HPDE6-E6E7 (cell line): ENCODE measurements around the gene PTMS.

Source experiments
- DNase-seq: peaks from one replicate; pipeline ENCODE4 v3.0.0; 2011; ENCODE audit warnings: missing footprints; ENCODE audit errors: extremely low spot score

The PTMS gene

GRCh38 chr12:6771509-6772330 is 5.6 kb downstream of the PTMS start:
- DNase-seq: no peak

DNA sequence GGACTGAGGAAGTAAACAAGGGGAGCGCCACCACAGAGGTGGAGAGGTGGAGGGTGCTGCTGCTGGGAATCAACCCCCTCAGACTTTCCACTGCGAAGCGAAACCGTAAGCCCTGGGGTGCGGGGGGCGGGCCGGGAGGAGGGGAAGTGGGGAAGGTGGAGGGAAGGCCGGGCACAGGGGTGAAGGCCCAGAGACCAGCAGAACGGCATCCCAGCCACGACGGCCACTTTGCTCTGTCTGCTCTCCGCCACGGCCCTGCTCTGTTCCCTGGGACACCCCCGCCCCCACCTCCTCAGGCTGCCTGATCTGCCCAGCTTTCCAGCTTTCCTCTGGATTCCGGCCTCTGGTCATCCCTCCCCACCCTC is 6.2 kb downstream of the PTMS start, which contains the start of gene LAG3:
TSS of gene LAG3 (plus strand) at position 190 of the 365 bp plus-strand sequence. CDS start 333 bp downstream, outside the sequence.
- DNase-seq: no peak

- no peak for DNase-seq
Observed at GRCh38 chr12:6772726-6773589, 6.8 kb downstream of the PTMS start.

DNA sequence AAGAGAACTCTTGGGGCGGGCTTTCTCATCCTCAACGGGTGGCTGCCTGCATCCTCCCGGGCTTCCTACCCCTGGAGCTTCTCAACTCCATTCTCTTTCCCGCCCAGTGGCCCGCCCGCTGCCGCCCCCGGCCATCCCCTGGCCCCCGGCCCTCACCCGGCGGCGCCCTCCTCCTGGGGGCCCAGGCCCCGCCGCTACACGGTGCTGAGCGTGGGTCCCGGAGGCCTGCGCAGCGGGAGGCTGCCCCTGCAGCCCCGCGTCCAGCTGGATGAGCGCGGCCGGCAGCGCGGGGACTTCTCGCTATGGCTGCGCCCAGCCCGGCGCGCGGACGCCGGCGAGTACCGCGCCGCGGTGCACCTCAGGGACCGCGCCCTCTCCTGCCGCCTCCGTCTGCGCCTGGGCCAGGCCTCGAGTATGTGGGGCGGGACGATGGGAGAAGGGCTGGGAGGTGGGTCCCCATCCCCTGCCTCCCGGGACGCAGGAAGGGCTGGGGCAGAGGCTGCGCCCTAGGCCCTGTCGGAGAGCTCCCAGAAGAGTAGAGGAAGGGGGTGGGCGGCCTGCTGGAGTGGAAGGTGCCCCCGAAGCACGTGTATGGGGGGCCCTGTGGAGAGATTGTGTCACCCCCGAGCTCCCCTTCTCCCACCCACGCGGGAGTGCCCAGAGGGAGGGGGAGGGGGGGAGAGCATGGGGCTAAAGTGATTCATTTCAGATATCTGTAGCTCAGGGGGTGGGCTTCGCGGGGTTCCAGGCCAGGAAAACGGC is 7.6 kb downstream of the PTMS start:
- no peak for DNase-seq

- no peak for DNase-seq
Observed at GRCh38 chr12:6774499-6775062, 8.4 kb downstream of the PTMS start.

DNA sequence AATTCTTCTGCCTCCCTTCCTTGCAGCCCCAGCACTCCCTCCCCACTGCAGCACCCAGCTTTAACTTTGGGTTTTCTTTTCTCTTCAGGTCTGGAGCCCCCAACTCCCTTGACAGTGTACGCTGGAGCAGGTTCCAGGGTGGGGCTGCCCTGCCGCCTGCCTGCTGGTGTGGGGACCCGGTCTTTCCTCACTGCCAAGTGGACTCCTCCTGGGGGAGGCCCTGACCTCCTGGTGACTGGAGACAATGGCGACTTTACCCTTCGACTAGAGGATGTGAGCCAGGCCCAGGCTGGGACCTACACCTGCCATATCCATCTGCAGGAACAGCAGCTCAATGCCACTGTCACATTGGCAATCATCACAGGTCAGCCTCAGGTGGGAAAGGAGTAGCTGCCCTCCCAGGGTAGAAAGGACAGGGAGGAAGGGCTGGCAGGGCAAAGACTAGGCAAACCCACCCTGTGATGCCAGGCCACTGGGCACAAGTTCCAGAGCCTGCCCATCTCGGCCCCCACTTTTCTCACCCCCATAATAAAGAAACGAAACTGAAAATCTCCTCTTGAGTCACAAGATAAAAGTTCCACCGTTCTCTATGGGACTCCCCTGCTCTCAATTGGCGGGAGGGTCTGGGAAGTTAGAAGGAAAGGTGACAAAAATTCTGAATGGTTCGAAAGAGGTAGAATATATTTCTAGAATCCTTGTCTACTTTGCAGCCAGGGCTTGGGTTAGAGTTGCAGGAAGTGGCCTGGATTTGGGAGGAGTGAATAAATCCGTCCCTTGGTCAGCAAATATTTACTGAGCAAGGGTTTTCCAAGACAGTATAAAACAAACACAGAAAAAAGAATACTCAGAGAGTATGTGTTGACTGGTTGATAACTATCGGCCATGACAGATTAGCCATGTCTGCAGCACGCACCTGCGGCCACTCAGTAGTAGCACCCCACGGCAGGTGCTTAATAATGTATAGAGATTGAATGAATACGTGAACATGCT is 9.3 kb downstream of the PTMS start:
- DNase-seq: no peak

GRCh38 chr12:6777386-6777785 is 11.2 kb downstream of the PTMS start:
- no peak for DNase-seq

DNA sequence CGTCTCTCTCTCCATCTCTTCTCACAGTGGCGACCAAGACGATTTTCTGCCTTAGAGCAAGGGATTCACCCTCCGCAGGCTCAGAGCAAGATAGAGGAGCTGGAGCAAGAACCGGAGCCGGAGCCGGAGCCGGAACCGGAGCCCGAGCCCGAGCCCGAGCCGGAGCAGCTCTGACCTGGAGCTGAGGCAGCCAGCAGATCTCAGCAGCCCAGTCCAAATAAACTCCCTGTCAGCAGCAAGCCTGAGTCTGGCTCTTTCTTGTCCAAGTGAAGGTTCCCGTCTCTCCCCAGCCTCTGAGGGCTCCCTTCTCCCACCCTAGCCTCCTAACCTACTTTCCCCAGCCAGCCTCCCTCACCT is 12.0 kb downstream of the PTMS start:
- DNase-seq: no peak

- peak; percentile 87 for DNase-seq
Observed at GRCh38 chr12:6778574-6779550, 12.7 kb downstream of the PTMS start.

GRCh38 chr12:6779708-6780432 is 13.7 kb downstream of the PTMS start:
- no peak for DNase-seq

DNA sequence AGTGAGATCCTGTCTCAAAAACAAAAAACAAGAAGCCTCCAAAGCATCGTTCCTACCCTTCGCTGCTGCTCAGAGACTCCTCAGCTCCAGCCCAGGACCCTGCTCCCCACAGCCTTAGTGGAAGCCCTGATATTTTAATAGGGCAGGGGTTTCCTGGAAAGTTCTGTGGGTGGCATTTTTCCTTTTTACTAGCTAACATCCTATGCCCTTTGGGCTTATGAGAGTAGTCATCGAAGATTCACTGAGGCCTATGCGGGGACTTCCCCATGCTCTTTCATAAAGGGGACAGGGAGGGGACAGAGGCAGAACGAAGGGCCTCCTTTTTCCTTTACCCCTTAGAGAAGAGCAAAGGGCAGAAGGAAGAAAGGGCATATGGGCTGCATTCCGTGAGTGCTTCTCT is 14.4 kb downstream of the PTMS start:
- no peak for DNase-seq

GRCh38 chr12:6782119-6782518 is 16.0 kb downstream of the PTMS start:
- DNase-seq: no peak

- no peak for DNase-seq
Observed at GRCh38 chr12:6782850-6783566, 16.8 kb downstream of the PTMS start.

DNA sequence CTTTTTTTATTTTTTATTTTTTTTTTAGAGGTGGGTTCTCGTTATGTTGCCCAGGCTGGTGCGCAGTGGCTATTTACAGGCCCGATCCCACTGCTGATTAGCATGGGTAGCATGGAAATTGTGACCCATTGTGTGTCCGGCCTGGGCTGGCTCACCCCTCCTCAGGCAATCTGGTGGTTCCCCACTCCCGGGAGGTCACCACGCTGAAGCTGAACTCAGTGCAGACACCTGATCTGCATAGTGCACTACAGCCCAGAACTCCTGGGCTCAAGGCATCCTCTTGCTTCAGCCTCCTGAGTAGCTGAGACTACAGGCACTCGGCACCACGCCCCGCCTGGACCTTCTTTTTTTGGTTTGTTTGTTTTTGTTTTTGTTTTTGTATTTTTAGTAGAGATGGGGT is 17.7 kb downstream of the PTMS start:
- DNase-seq: no peak

GRCh38 chr12:6784296-6784695 is 18.1 kb downstream of the PTMS start:
- DNase-seq: no peak

GRCh38 chr12:6784761-6785160 is 18.6 kb downstream of the PTMS start:
- no peak for DNase-seq

DNA sequence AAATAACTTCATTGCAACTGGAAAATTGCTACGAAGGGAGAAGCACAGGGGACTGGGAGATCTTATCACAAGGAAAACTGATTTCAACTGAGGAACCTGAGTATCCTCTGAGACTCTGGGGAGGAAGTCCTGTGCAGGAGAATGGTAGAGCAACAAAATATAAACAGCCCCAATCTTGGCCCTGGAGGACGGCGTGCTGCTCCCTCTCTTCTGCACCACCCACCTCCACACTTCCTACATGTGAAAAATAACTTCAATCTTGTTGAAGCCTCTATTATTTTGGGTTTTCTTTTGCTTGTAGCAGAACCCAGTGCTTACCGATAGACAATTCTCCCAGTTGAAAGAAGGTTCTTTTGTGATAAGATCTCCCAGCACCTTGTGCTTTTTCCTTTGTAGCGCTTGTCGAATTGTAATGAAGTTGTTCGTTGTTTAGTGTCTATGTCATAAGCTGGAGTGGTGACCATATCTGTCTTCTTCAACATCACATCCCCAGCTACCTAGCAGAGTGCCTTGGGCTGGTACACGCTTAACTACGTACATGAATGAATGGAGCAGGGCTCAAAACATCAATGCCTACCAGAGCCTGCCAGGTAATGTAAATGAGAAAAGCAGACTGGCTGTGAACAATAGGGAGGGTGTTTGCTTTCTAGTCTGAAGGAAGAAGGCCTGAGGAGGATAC is 20.4 kb downstream of the PTMS start:
- DNase-seq: no peak

- DNase-seq: no peak
Observed at GRCh38 chr12:6787309-6787708, 21.1 kb downstream of the PTMS start.
